ENCODE results near the gene CLRN3. TPM values are rescaled to one million over a fixed set of nuclear protein-coding genes. Genes with fewer than 3 reads are reported as not detected.

The CLRN3 gene
- total and polyA plus RNA-seq, 9 of the 15 experiments (the other 6 are each of a cell fraction or from before 2014, with no cell fraction given) = not detected

DNA sequence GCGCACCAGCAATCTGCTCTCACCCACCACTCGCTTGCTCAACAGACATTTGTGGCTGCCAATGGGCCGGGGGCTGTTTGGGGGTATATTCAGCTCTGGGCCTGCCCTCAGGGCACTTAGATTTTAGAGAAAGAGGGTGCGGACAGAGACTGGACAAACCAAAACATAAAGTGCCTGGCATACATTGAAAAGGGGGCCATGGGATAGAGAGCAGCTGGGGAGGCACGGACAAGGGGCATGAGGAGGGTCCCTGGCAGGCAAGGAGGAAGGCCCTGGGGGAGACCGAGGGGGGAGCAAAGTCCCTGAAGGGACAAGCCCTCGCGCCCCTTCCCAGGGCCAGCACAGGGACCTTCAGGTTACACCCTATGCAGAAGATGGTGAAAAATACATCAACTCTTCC is 43.5 kb downstream of the CLRN3 start:
- Histone ChIP-seq H3K4me1 (replicated peaks in 1 of 2; ENCODE audit: control insufficient read depth in 2 of 2, insufficient read depth in 2 of 2, low read length in 2 of 2) (no peaks in the 10 kb centered on the region), H4K20me1 (replicated peaks; ENCODE audit: control insufficient read depth, insufficient read depth, low read length) (no peaks in the 10 kb centered on the region), H3K4me3 (no peak overlapping the region), H3K27ac (ENCODE audit: extremely low read depth, low read depth, low read length) (no peak overlapping the region), H3K79me2 (ENCODE audit: control insufficient read depth, insufficient read depth, low read length) (no peaks in the 10 kb centered on the region), H3K36me3 (ENCODE audit: control insufficient read depth, insufficient read depth, low read length) (no peaks in the 10 kb centered on the region), H2AFZ (ENCODE audit: low read depth, low read length) (no peak overlapping the region), H3K27me3 (ENCODE audit: control insufficient read depth in 2 of 2, insufficient read depth in 2 of 2, low read length in 2 of 2) (no peaks in the 10 kb centered on the region), H3K9ac (ENCODE audit: insufficient read depth in 1 of 2, low read depth in 2 of 2, low read length in 2 of 2) (no peak overlapping the region), H3K9me3 (replicated peaks; ENCODE audit: control insufficient read depth, insufficient read depth, low read depth, low read length) (no peaks in the 10 kb centered on the region), H3K9me1 (ENCODE audit: control insufficient read depth, insufficient read depth, low read length) (no peaks in the 10 kb centered on the region), H3K4me2 (ENCODE audit: insufficient read depth, low read length) (no peak overlapping the region)
- TF ChIP-seq ZNF174 (CRISPR knock-in tag; IDR thresholded peaks at IDR 0.05) (no peak), KAT7 (CRISPR knock-in tag; IDR thresholded peaks at IDR 0.05; ENCODE audit: borderline replicate concordance) (no peak), RAD21 (CRISPR knock-in tag; conservative IDR thresholded peaks at IDR 0.05 in 1 of 2, IDR thresholded peaks at IDR 0.05 in 1 of 2) (no peak), ZNF561 (CRISPR knock-in tag; conservative IDR thresholded peaks at IDR 0.05) (no peak), PRPF4 (IDR thresholded peaks at IDR 0.05; ENCODE audit: insufficient read depth, low read depth, low read length, poor library complexity, severe bottlenecking) (no peak), RBM14 (IDR thresholded peaks at IDR 0.05; ENCODE audit: borderline replicate concordance, insufficient read depth, low read depth, low read length) (no peak), PURB (CRISPR knock-in tag; IDR thresholded peaks at IDR 0.05; ENCODE audit: low read depth) (no peak), NEUROD1 (IDR thresholded peaks at IDR 0.05; ENCODE audit: borderline replicate concordance, low read depth, low read length, partially characterized antibody) (no peak), ZKSCAN8 (CRISPR knock-in tag; IDR thresholded peaks at IDR 0.05) (no peak), POLR3A (IDR thresholded peaks at IDR 0.05; ENCODE audit: borderline replicate concordance, extremely low read depth, insufficient read depth, insufficient read length) (no peak), GABPA (tag; conservative IDR thresholded peaks at IDR 0.05; ENCODE audit: low read depth) (no peak), KLF1 (tag; IDR thresholded peaks at IDR 0.05) (no peak)
- TF ChIP-seq, protein P1, sequence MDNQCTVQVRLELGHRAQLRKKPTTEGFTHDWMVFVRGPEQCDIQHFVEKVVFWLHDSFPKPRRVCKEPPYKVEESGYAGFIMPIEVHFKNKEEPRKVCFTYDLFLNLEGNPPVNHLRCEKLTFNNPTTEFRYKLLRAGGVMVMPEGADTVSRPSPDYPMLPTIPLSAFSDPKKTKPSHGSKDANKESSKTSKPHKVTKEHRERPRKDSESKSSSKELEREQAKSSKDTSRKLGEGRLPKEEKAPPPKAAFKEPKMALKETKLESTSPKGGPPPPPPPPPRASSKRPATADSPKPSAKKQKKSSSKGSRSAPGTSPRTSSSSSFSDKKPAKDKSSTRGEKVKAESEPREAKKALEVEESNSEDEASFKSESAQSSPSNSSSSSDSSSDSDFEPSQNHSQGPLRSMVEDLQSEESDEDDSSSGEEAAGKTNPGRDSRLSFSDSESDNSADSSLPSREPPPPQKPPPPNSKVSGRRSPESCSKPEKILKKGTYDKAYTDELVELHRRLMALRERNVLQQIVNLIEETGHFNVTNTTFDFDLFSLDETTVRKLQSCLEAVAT (IDR thresholded peaks at IDR 0.05) = no peak
- TF ChIP-seq, protein P2, sequence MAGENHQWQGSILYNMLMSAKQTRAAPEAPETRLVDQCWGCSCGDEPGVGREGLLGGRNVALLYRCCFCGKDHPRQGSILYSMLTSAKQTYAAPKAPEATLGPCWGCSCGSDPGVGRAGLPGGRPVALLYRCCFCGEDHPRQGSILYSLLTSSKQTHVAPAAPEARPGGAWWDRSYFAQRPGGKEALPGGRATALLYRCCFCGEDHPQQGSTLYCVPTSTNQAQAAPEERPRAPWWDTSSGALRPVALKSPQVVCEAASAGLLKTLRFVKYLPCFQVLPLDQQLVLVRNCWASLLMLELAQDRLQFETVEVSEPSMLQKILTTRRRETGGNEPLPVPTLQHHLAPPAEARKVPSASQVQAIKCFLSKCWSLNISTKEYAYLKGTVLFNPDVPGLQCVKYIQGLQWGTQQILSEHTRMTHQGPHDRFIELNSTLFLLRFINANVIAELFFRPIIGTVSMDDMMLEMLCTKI (IDR thresholded peaks at IDR 0.05; ENCODE audit: partially characterized antibody) = no peak
- intact Hi-C loops (cut with micrococcal nuclease) (no loop called here), in situ Hi-C loops (cut with MboI) (no loop called here)
- WGBS (ENCODE audit: insufficient coverage, low coverage, missing lambda C conversion rate) = 0% methylated on average over 6 of the region's 8 CpGs
- no peak for FAIRE-seq
- ChIA-PET CTCF (ENCODE audit: low intra/inter-chr PET ratio) (interaction anchor here (0.6 kb wide), 1 partner anchor 1937 kb away, joined by 6 read pairs; no protein-coding TSS in a partner anchor), POLR2A (no interaction called here)
- no TSS peak for BruUV-seq (replicated peaks)
- DNase-seq (ENCODE audit: extremely low read depth in 1 of 4, low spot score in 3 of 4) = no peak
- ATAC-seq = no peak
